AG20443 (cell line): ENCODE data around the gene RIT2.
"Not testable (repeated sequence)": the region's sequence is repeated elsewhere in the genome, so short reads cannot be mapped to it uniquely, and the experiment has no call there.

Experiments
- DNase-seq: peaks from one replicate; pipeline ENCODE4 v3.0.0; 2012; ENCODE audit warnings: low spot score, mixed read lengths

Gene RIT2

GRCh38 chr18:42760290-42760689, 355.2 kb downstream of the RIT2 start:
- DNase-seq, result no peak

- no peak for DNase-seq
Measured at GRCh38 chr18:42758852-42759251, 356.6 kb downstream of the RIT2 start.

- no peak for DNase-seq
Measured at GRCh38 chr18:42756214-42756613, 359.3 kb downstream of the RIT2 start.

GRCh38 chr18:42752916-42753315, 362.6 kb downstream of the RIT2 start:
- DNase-seq, result no peak

GRCh38 chr18:42746794-42747193, 368.7 kb downstream of the RIT2 start:
- DNase-seq, result no peak

GRCh38 chr18:42745931-42746330, 369.6 kb downstream of the RIT2 start:
- DNase-seq, result no peak

GRCh38 chr18:42745171-42745570, 370.3 kb downstream of the RIT2 start:
- DNase-seq, result no peak

- no peak for DNase-seq
Measured at GRCh38 chr18:42743373-42744138, 371.9 kb downstream of the RIT2 start.

GRCh38 chr18:42742969-42743368, 372.5 kb downstream of the RIT2 start:
- no peak for DNase-seq

- DNase-seq, result no peak
Measured at GRCh38 chr18:42742474-42742873, 373.0 kb downstream of the RIT2 start.

GRCh38 chr18:42741805-42742347, 373.6 kb downstream of the RIT2 start:
- DNase-seq, result not testable (repeated sequence)

GRCh38 chr18:42741299-42741698, 374.2 kb downstream of the RIT2 start:
- DNase-seq, result not testable (repeated sequence)

GRCh38 chr18:42736074-42736473, 379.4 kb downstream of the RIT2 start:
- no peak for DNase-seq

GRCh38 chr18:42734520-42734919, 381.0 kb downstream of the RIT2 start:
- no peak for DNase-seq

- no peak for DNase-seq
Measured at GRCh38 chr18:42730272-42730671, 385.2 kb downstream of the RIT2 start.

- DNase-seq, result no peak
Measured at GRCh38 chr18:42719221-42719620, 396.3 kb downstream of the RIT2 start.

- no peak for DNase-seq
Measured at GRCh38 chr18:42712065-42712464, 403.4 kb downstream of the RIT2 start.

GRCh38 chr18:42707080-42707479, 408.4 kb downstream of the RIT2 start:
- no peak for DNase-seq

GRCh38 chr18:42706618-42707017, 408.9 kb downstream of the RIT2 start:
- no peak for DNase-seq

GRCh38 chr18:42706029-42706608, 409.4 kb downstream of the RIT2 start:
- DNase-seq, result no peak
